ENCODE data around the gene CRYBG3.

The CRYBG3 gene

DNA sequence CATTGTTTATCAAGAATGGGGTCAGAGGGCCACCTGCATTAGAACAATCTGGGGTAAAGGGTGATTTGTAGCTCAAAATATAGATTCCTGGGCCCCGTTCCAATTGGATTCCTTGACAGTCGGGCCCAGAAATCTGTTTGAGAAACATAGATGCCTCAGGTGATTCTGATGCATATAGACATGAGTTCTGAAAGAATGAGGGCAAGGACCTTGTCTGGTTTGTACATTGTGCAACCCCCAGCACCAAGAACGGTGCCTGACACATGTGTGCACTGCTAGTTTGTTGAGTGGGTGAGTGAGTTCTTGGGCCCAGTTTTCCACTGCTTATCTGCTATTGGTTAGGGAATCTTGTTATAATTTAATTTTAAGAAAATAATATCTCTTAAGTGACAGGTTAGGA, 16.6 kb downstream of the CRYBG3 start:
- no peaks in the 10 kb centered on the region for H3K9me3 ChIP-seq (ENCODE audit: control insufficient read depth, insufficient read depth, low read depth, low read length)
- TF ChIP-seq, protein P1, sequence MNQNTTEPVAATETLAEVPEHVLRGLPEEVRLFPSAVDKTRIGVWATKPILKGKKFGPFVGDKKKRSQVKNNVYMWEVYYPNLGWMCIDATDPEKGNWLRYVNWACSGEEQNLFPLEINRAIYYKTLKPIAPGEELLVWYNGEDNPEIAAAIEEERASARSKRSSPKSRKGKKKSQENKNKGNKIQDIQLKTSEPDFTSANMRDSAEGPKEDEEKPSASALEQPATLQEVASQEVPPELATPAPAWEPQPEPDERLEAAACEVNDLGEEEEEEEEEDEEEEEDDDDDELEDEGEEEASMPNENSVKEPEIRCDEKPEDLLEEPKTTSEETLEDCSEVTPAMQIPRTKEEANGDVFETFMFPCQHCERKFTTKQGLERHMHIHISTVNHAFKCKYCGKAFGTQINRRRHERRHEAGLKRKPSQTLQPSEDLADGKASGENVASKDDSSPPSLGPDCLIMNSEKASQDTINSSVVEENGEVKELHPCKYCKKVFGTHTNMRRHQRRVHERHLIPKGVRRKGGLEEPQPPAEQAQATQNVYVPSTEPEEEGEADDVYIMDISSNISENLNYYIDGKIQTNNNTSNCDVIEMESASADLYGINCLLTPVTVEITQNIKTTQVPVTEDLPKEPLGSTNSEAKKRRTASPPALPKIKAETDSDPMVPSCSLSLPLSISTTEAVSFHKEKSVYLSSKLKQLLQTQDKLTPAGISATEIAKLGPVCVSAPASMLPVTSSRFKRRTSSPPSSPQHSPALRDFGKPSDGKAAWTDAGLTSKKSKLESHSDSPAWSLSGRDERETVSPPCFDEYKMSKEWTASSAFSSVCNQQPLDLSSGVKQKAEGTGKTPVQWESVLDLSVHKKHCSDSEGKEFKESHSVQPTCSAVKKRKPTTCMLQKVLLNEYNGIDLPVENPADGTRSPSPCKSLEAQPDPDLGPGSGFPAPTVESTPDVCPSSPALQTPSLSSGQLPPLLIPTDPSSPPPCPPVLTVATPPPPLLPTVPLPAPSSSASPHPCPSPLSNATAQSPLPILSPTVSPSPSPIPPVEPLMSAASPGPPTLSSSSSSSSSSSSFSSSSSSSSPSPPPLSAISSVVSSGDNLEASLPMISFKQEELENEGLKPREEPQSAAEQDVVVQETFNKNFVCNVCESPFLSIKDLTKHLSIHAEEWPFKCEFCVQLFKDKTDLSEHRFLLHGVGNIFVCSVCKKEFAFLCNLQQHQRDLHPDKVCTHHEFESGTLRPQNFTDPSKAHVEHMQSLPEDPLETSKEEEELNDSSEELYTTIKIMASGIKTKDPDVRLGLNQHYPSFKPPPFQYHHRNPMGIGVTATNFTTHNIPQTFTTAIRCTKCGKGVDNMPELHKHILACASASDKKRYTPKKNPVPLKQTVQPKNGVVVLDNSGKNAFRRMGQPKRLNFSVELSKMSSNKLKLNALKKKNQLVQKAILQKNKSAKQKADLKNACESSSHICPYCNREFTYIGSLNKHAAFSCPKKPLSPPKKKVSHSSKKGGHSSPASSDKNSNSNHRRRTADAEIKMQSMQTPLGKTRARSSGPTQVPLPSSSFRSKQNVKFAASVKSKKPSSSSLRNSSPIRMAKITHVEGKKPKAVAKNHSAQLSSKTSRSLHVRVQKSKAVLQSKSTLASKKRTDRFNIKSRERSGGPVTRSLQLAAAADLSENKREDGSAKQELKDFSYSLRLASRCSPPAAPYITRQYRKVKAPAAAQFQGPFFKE (tag by site-specific recombination; IDR thresholded peaks at IDR 0.05; ENCODE audit: borderline replicate concordance), result no peak
- no peak for TF ChIP-seq ZNF174 (tag by site-specific recombination; IDR thresholded peaks at IDR 0.05)
- no peak for TF ChIP-seq SP3 (tag by site-specific recombination; IDR thresholded peaks at IDR 0.05)
- no peaks in the 10 kb centered on the region for H3K36me3 ChIP-seq (ENCODE audit: control insufficient read depth in 2 of 2, insufficient read depth in 1 of 2, low read length in 2 of 2)
- no peak overlapping the region for H3K4me3 ChIP-seq (ENCODE audit: low read depth, low read length)
- H3K27ac ChIP-seq (ENCODE audit: extremely low read depth, low read depth, low read length), result no peak overlapping the region
- CTCF ChIA-PET, result interaction anchor here (0.5 to 0.6 kb wide), 2 partner anchors 115 to 833 kb away, joined by 3 read pairs; no protein-coding TSS in a partner anchor
- POLR2A ChIA-PET, result no interaction called here
- no peaks in the 10 kb centered on the region for H3K4me1 ChIP-seq (ENCODE audit: control insufficient read depth, insufficient read depth, low read length)

DNA sequence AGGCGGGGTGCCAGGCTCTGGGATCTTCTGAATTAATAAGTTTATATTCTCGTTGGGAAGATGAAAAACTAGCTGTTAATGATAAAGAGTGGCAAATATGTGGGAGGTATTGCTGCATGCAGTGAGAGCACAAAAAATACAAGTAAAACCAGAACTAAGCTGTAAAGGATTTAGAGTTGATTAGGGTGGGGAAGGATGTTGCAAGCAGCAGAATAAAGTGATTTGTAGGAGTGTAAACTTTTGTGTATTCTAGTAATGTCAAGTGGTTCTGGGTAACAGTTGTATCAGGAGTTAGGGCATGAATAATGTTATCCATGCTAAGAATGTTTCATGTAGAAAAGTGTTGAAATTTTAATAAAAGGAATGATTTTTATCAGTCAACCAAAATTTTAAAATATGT, 18.1 kb downstream of the CRYBG3 start:
- CTCF ChIA-PET, result no interaction called here
- POLR2A ChIA-PET, result no interaction called here
- TF ChIP-seq ZNF350 (tag by site-specific recombination; IDR thresholded peaks at IDR 0.05) (no peak), ZBTB20 (tag by site-specific recombination; IDR thresholded peaks at IDR 0.05) (no peak), ZSCAN4 (tag by site-specific recombination; IDR thresholded peaks at IDR 0.05) (no peak), TRIM28 (IDR thresholded peaks at IDR 0.05; ENCODE audit: borderline replicate concordance, low read length) (no peak), PRDM10 (tag by site-specific recombination; IDR thresholded peaks at IDR 0.05) (no peak), INSM2 (tag by site-specific recombination; IDR thresholded peaks at IDR 0.05) (no peak), ZNF433 (tag by site-specific recombination; IDR thresholded peaks at IDR 0.05; ENCODE audit: low read depth) (no peak), ZNF184 (tag by site-specific recombination; IDR thresholded peaks at IDR 0.05) (no peak), ZNF175 (tag by site-specific recombination; IDR thresholded peaks at IDR 0.05) (no peak), ZNF169 (tag by site-specific recombination; IDR thresholded peaks at IDR 0.05) (no peak), ZNF138 (tag by site-specific recombination; IDR thresholded peaks at IDR 0.05; ENCODE audit: borderline replicate concordance) (no peak), ZNF121 (tag by site-specific recombination; IDR thresholded peaks at IDR 0.05) (no peak)
- TF ChIP-seq, protein P2, sequence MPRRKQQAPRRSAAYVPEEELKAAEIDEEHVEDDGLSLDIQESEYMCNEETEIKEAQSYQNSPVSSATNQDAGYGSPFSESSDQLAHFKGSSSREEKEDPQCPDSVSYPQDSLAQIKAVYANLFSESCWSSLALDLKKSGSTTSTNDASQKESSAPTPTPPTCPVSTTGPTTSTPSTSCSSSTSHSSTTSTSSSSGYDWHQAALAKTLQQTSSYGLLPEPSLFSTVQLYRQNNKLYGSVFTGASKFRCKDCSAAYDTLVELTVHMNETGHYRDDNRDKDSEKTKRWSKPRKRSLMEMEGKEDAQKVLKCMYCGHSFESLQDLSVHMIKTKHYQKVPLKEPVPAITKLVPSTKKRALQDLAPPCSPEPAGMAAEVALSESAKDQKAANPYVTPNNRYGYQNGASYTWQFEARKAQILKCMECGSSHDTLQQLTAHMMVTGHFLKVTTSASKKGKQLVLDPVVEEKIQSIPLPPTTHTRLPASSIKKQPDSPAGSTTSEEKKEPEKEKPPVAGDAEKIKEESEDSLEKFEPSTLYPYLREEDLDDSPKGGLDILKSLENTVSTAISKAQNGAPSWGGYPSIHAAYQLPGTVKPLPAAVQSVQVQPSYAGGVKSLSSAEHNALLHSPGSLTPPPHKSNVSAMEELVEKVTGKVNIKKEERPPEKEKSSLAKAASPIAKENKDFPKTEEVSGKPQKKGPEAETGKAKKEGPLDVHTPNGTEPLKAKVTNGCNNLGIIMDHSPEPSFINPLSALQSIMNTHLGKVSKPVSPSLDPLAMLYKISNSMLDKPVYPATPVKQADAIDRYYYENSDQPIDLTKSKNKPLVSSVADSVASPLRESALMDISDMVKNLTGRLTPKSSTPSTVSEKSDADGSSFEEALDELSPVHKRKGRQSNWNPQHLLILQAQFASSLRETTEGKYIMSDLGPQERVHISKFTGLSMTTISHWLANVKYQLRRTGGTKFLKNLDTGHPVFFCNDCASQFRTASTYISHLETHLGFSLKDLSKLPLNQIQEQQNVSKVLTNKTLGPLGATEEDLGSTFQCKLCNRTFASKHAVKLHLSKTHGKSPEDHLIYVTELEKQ (tag by site-specific recombination; IDR thresholded peaks at IDR 0.05; ENCODE audit: borderline replicate concordance), result no peak
- TF ChIP-seq, protein P3, sequence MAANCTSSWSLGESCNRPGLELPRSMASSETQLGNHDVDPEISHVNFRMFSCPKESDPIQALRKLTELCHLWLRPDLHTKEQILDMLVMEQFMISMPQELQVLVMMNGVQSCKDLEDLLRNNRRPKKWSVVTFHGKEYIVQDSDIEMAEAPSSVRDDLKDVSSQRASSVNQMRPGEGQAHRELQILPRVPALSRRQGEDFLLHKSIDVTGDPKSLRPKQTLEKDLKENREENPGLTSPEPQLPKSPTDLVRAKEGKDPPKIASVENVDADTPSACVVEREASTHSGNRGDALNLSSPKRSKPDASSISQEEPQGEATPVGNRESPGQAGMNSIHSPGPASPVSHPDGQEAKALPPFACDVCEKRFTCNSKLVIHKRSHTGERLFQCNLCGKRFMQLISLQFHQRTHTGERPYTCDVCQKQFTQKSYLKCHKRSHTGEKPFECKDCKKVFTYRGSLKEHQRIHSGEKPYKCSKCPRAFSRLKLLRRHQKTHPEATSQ (tag by site-specific recombination; IDR thresholded peaks at IDR 0.05), result no peak

More for the DNA sequence above, 18.1 kb downstream of the CRYBG3 start:
- H3K9me3 ChIP-seq (ENCODE audit: control insufficient read depth, insufficient read depth, low read depth, low read length), result no peaks in the 10 kb centered on the region
- no peaks in the 10 kb centered on the region for H3K4me1 ChIP-seq (ENCODE audit: control insufficient read depth, insufficient read depth, low read length)
- no peak overlapping the region for H3K27ac ChIP-seq (ENCODE audit: extremely low read depth, low read depth, low read length)
- H3K36me3 ChIP-seq (ENCODE audit: control insufficient read depth in 2 of 2, insufficient read depth in 1 of 2, low read length in 2 of 2), result no peaks in the 10 kb centered on the region
- no peak overlapping the region for H3K4me3 ChIP-seq (ENCODE audit: low read depth, low read length)
